HEK293 (cell line): Measurements from ENCODE around the gene ARHGAP24.
A peak's percentile ranks its signal among the peaks of the same experiment; 100 is the strongest.

Experiments used
- CTCF ChIA-PET: fragments of 350-600 bp; formaldehyde crosslinking; extraction: SDS; loops from one replicate; lab custom pipeline; 2021; ENCODE audit warnings: antibody characterized with exemption; lab: Yijun Ruan, JAX
- POLR2A ChIA-PET: fragments of 300-600 bp; formaldehyde crosslinking; extraction: SDS; loops from one replicate; lab custom pipeline; 2020; ENCODE audit warnings: antibody characterized with exemption, inconsistent platforms; lab: Yijun Ruan, JAX
- H3K27ac ChIP-seq: fragments of 200-500 bp; sonication (Bioruptor generic); 2 replicates; pipeline ENCODE4 v1.5.1; 2014; ENCODE audit warnings: low read depth, low read length, control low read depth, inconsistent platforms; ENCODE audit errors: extremely low read depth
- H3K36me3 ChIP-seq, 2 experiments: fragments of 200-500 bp in 1 of 2; sonication (Bioruptor generic) in 1 of 2; 1 replicate in 1 of 2; 2 replicates in 1 of 2; pipeline ENCODE4 v1.5.1; 2014 to 2017; ENCODE audit warnings: inconsistent platforms in 2 of 2, low read length in 2 of 2; ENCODE audit not compliant: control insufficient read depth in 2 of 2, insufficient read depth in 1 of 2
- H3K4me1 ChIP-seq: fragments of 200-500 bp; sonication (Bioruptor generic); 2 replicates; pipeline ENCODE4 v1.5.1; 2014; ENCODE audit warnings: mild to moderate bottlenecking, low read length, inconsistent platforms; ENCODE audit not compliant: control insufficient read depth, insufficient read depth
- H3K4me3 ChIP-seq: 2 replicates; pipeline ENCODE4 v1.5.1; 2011; ENCODE audit warnings: low read depth, mild to moderate bottlenecking, control low read depth, low read length, moderate library complexity
- H3K9me3 ChIP-seq: fragments of 200-500 bp; sonication (Bioruptor generic); 2 replicates; pipeline ENCODE4 v1.5.1; 2014; ENCODE audit warnings: low read depth, low read length, inconsistent platforms; ENCODE audit not compliant: control insufficient read depth, insufficient read depth
- BCL11A ChIP-seq: fragments of 450-650 bp; formaldehyde crosslinking; IDR thresholded peaks from 2 replicates; pipeline ENCODE4 v1.5.1; 2016; ENCODE audit warnings: low read depth, missing biosample characterization, missing genetic modification characterization
- BCL11B ChIP-seq: fragments of 450-650 bp; formaldehyde crosslinking; IDR thresholded peaks from 2 replicates; pipeline ENCODE4 v1.5.1; 2016; ENCODE audit warnings: low read depth, missing biosample characterization, missing genetic modification characterization
- GLIS1 ChIP-seq: fragments of 450-650 bp; formaldehyde crosslinking; IDR thresholded peaks from 2 replicates; pipeline ENCODE4 v1.5.1; 2016; ENCODE audit warnings: missing biosample characterization, missing genetic modification characterization
- GLIS2 ChIP-seq: fragments of 450-650 bp; formaldehyde crosslinking; IDR thresholded peaks from 2 replicates; pipeline ENCODE4 v1.5.1; 2016; ENCODE audit warnings: missing biosample characterization, missing genetic modification characterization
- HOXA7 ChIP-seq: sonication (generic); formaldehyde crosslinking; IDR thresholded peaks from 2 replicates; pipeline ENCODE4 v1.8.1; 2022; ENCODE audit warnings: missing genetic modification reagents, borderline replicate concordance
- IKZF3 ChIP-seq: fragments of 450-650 bp; IDR thresholded peaks from 2 replicates; pipeline ENCODE4 v1.5.0; 2018; ENCODE audit warnings: missing biosample characterization, mild to moderate bottlenecking, missing genetic modification characterization, moderate library complexity
- OSR2 ChIP-seq: fragments of 450-650 bp; formaldehyde crosslinking; IDR thresholded peaks from 2 replicates; pipeline ENCODE4 v1.5.1; 2016; ENCODE audit warnings: missing biosample characterization, missing genetic modification characterization
- PRDM1 ChIP-seq: fragments of 450-650 bp; formaldehyde crosslinking; IDR thresholded peaks from 2 replicates; pipeline ENCODE4; 2016; ENCODE audit warnings: missing biosample characterization, missing genetic modification characterization
- SETDB1 ChIP-seq: IDR thresholded peaks from one replicate; pipeline ENCODE4 v1.6.1; 2017; ENCODE audit warnings: mild to moderate bottlenecking, low read length, moderate library complexity, mixed read lengths; ENCODE audit not compliant: insufficient read length
- SP2 ChIP-seq: fragments of 450-650 bp; formaldehyde crosslinking; IDR thresholded peaks from 2 replicates; pipeline ENCODE4 v1.5.1; 2016; ENCODE audit warnings: missing biosample characterization, missing genetic modification characterization
- ZBTB48 ChIP-seq: fragments of 450-650 bp; formaldehyde crosslinking; IDR thresholded peaks from 2 replicates; pipeline ENCODE4 v1.5.1; 2016; ENCODE audit warnings: missing biosample characterization, missing genetic modification characterization
- ZNF140 ChIP-seq: fragments of 450-650 bp; formaldehyde crosslinking; IDR thresholded peaks from 2 replicates; pipeline ENCODE4 v1.5.1; 2016; ENCODE audit warnings: missing biosample characterization, missing genetic modification characterization
- ZNF169 ChIP-seq: fragments of 450-650 bp; formaldehyde crosslinking; IDR thresholded peaks from 2 replicates; pipeline ENCODE4 v1.5.1; 2016; ENCODE audit warnings: missing biosample characterization, missing genetic modification characterization
- ZNF221 ChIP-seq: fragments of 450-650 bp; formaldehyde crosslinking; IDR thresholded peaks from 2 replicates; pipeline ENCODE4 v1.5.1; 2017; ENCODE audit warnings: missing biosample characterization, missing genetic modification characterization, borderline replicate concordance
- ZNF302 ChIP-seq: fragments of 450-650 bp; formaldehyde crosslinking; IDR thresholded peaks from 2 replicates; pipeline ENCODE4 v1.5.1; 2016; ENCODE audit warnings: missing biosample characterization, missing genetic modification characterization, low read depth
- ZNF311 ChIP-seq: fragments of 450-650 bp; formaldehyde crosslinking; IDR thresholded peaks from 2 replicates; pipeline ENCODE4 v1.5.1; 2017; ENCODE audit warnings: missing biosample characterization, missing genetic modification characterization, borderline replicate concordance
- ZNF335 ChIP-seq: fragments of 450-650 bp; formaldehyde crosslinking; conservative IDR thresholded peaks from 2 replicates; pipeline ENCODE4 v1.5.1; 2016; ENCODE audit warnings: missing biosample characterization, missing genetic modification characterization
- ZNF391 ChIP-seq: fragments of 450-650 bp; formaldehyde crosslinking; IDR thresholded peaks from 2 replicates; pipeline ENCODE4 v1.5.1; 2016; ENCODE audit warnings: low read depth, missing biosample characterization, missing genetic modification characterization, borderline replicate concordance
- ZNF549 ChIP-seq: fragments of 450-650 bp; IDR thresholded peaks from 2 replicates; pipeline ENCODE4 v1.5.1; 2018; ENCODE audit warnings: missing biosample characterization, missing genetic modification characterization, mild to moderate bottlenecking, inconsistent platforms, moderate library complexity
- ZNF596 ChIP-seq: fragments of 450-650 bp; IDR thresholded peaks from 2 replicates; pipeline ENCODE4 v1.5.0; 2018; ENCODE audit warnings: missing biosample characterization, mild to moderate bottlenecking, missing genetic modification characterization, moderate library complexity
- ZNF654 ChIP-seq: fragments of 450-650 bp; formaldehyde crosslinking; IDR thresholded peaks from 2 replicates; pipeline ENCODE4 v1.5.1; 2016; ENCODE audit warnings: low read depth, missing biosample characterization, missing genetic modification characterization
- ZNF658 ChIP-seq: fragments of 450-650 bp; formaldehyde crosslinking; IDR thresholded peaks from 2 replicates; pipeline ENCODE4; 2016; ENCODE audit warnings: missing biosample characterization, missing genetic modification characterization
- ZNF701 ChIP-seq: fragments of 450-650 bp; formaldehyde crosslinking; IDR thresholded peaks from 2 replicates; pipeline ENCODE4 v1.5.1; 2016; ENCODE audit warnings: missing biosample characterization, missing genetic modification characterization
- ZNF747 ChIP-seq: fragments of 450-650 bp; formaldehyde crosslinking; IDR thresholded peaks from 2 replicates; pipeline ENCODE4 v1.5.1; 2016; ENCODE audit warnings: missing biosample characterization, missing genetic modification characterization
- ZNF837 ChIP-seq: fragments of 450-650 bp; formaldehyde crosslinking; IDR thresholded peaks from 2 replicates; pipeline ENCODE4 v1.5.1; 2016; ENCODE audit warnings: missing biosample characterization, missing genetic modification characterization
- TF ChIP-seq, protein P1 (sequence below): fragments of 450-650 bp; formaldehyde crosslinking; IDR thresholded peaks from 2 replicates; pipeline ENCODE4 v1.5.1; 2016; ENCODE audit warnings: missing biosample characterization, missing genetic modification characterization
- TF ChIP-seq, protein P2 (sequence below): fragments of 450-650 bp; formaldehyde crosslinking; IDR thresholded peaks from 2 replicates; pipeline ENCODE4 v1.5.1; 2017; ENCODE audit warnings: missing biosample characterization, missing genetic modification characterization
- TF ChIP-seq, protein P3 (sequence below): fragments of 450-650 bp; formaldehyde crosslinking; IDR thresholded peaks from 2 replicates; pipeline ENCODE4 v1.5.1; 2017; ENCODE audit warnings: missing biosample characterization, mild to moderate bottlenecking, missing genetic modification characterization, moderate library complexity

ARHGAP24 gene

DNA sequence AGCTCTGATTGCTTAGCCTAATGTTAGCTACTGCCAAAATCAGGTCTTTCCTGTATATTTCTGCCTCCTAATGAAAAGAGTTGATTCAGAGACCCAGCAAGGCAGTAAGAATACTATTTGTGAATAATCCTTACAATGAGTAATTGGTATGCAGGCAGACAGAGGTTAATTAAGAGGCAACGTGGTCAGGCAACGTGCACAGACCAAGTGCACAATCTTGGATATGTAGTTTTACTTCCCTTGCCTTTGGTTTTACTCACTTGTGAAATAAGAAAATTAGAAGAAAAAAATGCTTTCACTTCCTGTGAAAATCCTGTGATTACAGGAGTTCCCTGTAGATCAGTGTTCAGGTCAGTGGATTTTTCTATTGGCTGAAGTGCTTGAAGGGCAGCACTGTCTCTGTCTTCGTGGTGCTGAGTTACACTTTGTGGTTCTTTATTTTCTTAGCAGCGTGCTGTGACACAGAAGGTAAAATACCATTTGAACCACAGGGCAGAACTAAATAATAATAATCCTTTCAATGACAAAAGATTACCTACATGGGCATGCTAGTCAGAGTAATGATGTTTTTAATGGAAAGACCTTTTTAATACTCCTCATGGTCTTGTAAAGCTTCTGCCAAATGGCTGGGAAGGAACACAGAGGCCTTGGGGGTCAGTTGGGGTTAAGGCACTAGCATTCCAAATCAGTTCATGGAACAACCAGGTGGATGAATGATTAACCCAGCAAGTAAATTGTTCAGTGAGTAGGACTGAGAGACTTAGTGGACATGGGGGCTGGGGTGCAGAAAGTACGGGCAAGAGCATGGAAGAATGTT, 454.0 kb downstream of the ARHGAP24 start (continued):
- TF ChIP-seq, protein P1, sequence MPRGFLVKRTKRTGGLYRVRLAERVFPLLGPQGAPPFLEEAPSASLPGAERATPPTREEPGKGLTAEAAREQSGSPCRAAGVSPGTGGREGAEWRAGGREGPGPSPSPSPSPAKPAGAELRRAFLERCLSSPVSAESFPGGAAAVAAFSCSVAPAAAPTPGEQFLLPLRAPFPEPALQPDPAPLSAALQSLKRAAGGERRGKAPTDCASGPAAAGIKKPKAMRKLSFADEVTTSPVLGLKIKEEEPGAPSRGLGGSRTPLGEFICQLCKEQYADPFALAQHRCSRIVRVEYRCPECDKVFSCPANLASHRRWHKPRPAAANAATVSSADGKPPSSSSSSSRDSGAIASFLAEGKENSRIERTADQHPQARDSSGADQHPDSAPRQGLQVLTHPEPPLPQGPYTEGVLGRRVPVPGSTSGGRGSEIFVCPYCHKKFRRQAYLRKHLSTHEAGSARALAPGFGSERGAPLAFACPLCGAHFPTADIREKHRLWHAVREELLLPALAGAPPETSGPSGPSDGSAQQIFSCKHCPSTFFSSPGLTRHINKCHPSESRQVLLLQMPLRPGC (tag by site-specific recombination), result no peak
- TF ChIP-seq, protein P2, sequence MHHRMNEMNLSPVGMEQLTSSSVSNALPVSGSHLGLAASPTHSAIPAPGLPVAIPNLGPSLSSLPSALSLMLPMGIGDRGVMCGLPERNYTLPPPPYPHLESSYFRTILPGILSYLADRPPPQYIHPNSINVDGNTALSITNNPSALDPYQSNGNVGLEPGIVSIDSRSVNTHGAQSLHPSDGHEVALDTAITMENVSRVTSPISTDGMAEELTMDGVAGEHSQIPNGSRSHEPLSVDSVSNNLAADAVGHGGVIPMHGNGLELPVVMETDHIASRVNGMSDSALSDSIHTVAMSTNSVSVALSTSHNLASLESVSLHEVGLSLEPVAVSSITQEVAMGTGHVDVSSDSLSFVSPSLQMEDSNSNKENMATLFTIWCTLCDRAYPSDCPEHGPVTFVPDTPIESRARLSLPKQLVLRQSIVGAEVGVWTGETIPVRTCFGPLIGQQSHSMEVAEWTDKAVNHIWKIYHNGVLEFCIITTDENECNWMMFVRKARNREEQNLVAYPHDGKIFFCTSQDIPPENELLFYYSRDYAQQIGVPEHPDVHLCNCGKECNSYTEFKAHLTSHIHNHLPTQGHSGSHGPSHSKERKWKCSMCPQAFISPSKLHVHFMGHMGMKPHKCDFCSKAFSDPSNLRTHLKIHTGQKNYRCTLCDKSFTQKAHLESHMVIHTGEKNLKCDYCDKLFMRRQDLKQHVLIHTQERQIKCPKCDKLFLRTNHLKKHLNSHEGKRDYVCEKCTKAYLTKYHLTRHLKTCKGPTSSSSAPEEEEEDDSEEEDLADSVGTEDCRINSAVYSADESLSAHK (tag by site-specific recombination), result no peak
- TF ChIP-seq ZNF140 (tag by site-specific recombination) (no peak), HOXA7 (CRISPR knock-in tag) (no peak), ZNF654 (no peak)
- TF ChIP-seq, protein P3, sequence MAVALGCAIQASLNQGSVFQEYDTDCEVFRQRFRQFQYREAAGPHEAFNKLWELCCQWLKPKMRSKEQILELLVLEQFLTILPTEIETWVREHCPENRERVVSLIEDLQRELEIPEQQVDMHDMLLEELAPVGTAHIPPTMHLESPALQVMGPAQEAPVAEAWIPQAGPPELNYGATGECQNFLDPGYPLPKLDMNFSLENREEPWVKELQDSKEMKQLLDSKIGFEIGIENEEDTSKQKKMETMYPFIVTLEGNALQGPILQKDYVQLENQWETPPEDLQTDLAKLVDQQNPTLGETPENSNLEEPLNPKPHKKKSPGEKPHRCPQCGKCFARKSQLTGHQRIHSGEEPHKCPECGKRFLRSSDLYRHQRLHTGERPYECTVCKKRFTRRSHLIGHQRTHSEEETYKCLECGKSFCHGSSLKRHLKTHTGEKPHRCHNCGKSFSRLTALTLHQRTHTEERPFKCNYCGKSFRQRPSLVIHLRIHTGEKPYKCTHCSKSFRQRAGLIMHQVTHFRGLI, result no peak

DNA sequence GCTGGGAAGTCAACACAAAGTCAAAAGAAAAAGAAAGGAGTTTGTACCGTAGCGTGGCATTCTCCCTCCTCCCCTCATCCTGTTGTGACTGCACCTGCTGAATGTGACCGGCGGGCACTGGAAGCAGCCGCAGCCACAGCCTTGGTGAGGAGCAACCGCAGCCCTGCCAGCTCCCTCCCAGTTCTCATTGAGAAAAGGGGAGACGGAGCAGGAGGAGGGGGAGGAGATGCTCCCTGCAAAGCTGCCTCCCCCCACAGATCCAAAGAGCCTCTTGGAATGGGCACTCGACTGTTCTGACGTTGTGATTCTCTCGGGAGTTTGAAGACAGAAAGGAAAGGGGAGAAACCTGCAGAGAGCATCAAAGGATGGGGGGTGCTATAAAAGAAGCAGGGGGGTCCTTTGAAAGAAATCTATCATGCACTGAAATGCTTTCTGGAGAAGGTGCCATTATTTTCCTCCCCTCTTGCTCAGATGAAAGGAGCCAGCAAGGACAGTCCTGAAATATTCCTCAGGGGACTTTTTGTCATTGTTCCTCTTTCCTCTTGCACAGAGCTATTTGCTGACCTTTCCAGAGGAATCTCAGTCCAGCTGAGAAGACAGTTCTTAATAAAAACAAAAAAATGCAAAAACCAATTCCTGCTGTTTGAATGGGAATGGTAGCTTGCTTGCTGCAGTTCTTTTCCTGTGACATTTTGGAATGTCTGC, 455.2 kb downstream of the ARHGAP24 start:
- CTCF ChIA-PET, result no interaction called here
- Histone ChIP-seq H3K27ac (no peak overlapping the region), H3K4me3 (peak overlapping the region; percentile 11), H3K9me3 (no peaks in the 10 kb centered on the region), H3K4me1 (no peaks in the 10 kb centered on the region), H3K36me3 (no peaks in the 10 kb centered on the region)
- POLR2A ChIA-PET, result no interaction called here
- TF ChIP-seq ZBTB48 (tag by site-specific recombination) (no peak), BCL11A (tag by site-specific recombination) (no peak), ZNF311 (no peak), ZNF549 (tag by site-specific recombination) (no peak), ZNF837 (tag by site-specific recombination) (no peak), ZNF596 (tag by site-specific recombination) (no peak), SETDB1 (no peak), ZNF391 (no peak), ZNF658 (tag by site-specific recombination) (no peak), SP2 (no peak), ZNF169 (tag by site-specific recombination) (no peak), IKZF3 (tag by site-specific recombination) (no peak), GLIS1 (peak; percentile 39; the same call in 1 of the 2 replicates), ZNF302 (tag by site-specific recombination) (no peak), ZNF221 (tag by site-specific recombination) (no peak), ZNF701 (no peak), GLIS2 (tag by site-specific recombination) (no peak), ZNF335 (tag by site-specific recombination) (0 out of 2 replicates have a peak, but pooled peaks have one; percentile 22), ZNF747 (tag by site-specific recombination) (no peak), BCL11B (tag by site-specific recombination) (no peak), PRDM1 (tag by site-specific recombination) (no peak), OSR2 (tag by site-specific recombination) (no peak)
- TF ChIP-seq, protein P3, result no peak
